Endothelial cell of umbilical vein (primary cell): ENCODE results near the gene C1QL2.

Experiments
- EZH2 ChIP-seq: IDR thresholded peaks from 2 replicates; pipeline ENCODE4 v1.6.1; 2012; ENCODE audit warnings: borderline replicate concordance, low read depth, mild to moderate bottlenecking, moderate library complexity, low read length, inconsistent platforms; ENCODE audit not compliant: severe bottlenecking
- GATA2 ChIP-seq: IDR thresholded peaks from 2 replicates; pipeline ENCODE4 v1.7.0; 2011; ENCODE audit warnings: low read depth, mild to moderate bottlenecking, moderate library complexity, mixed read lengths, low read length; ENCODE audit not compliant: insufficient read length, insufficient read depth
- POLR2A ChIP-seq: IDR thresholded peaks from 2 replicates; pipeline ENCODE4 v1.6.1; 2012; ENCODE audit warnings: low read depth, mild to moderate bottlenecking, control low read depth, low read length
- TF ChIP-seq, protein P1 (sequence below), 2 donors: IDR thresholded peaks; 1 replicate in 1 of 2; 2 replicates in 1 of 2; pipeline ENCODE4 v1.5.1; 2011; ENCODE audit warnings: low read length in 2 of 2, mild to moderate bottlenecking in 2 of 2, moderate library complexity in 2 of 2, control low read depth in 1 of 2, inconsistent platforms in 1 of 2, low read depth in 1 of 2; ENCODE audit not compliant: insufficient read depth in 1 of 2; ENCODE audit errors: extremely low read depth in 1 of 2
- TF ChIP-seq, protein P2 (sequence below): IDR thresholded peaks from 2 replicates; pipeline ENCODE4 v1.6.1; 2011; ENCODE audit not compliant: insufficient read depth, insufficient read length

DNA sequence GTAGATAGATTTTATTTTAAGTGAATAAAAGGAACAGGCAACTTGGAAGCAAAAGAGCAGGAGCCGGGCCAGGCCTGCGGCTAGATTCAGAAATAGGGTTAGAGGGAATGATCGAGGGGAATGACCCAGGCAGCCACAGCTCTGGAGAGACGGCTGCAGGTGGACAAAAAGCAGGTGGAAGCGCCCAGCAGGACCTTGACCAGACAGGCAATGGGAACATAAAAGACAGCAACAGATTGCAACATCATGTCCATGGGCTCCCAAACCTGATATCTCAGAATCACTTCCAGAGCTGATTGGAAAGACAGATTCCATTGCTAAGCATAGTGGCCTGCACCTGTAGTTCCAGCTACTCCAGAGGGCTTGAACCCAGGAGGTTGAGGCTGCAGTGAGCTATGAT is 36.5 kb upstream of the C1QL2 start:
- TF ChIP-seq, protein P1, sequence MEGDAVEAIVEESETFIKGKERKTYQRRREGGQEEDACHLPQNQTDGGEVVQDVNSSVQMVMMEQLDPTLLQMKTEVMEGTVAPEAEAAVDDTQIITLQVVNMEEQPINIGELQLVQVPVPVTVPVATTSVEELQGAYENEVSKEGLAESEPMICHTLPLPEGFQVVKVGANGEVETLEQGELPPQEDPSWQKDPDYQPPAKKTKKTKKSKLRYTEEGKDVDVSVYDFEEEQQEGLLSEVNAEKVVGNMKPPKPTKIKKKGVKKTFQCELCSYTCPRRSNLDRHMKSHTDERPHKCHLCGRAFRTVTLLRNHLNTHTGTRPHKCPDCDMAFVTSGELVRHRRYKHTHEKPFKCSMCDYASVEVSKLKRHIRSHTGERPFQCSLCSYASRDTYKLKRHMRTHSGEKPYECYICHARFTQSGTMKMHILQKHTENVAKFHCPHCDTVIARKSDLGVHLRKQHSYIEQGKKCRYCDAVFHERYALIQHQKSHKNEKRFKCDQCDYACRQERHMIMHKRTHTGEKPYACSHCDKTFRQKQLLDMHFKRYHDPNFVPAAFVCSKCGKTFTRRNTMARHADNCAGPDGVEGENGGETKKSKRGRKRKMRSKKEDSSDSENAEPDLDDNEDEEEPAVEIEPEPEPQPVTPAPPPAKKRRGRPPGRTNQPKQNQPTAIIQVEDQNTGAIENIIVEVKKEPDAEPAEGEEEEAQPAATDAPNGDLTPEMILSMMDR (IDR thresholded peaks at IDR 0.05; ENCODE audit: extremely low read depth in 1 of 2, insufficient read depth in 1 of 2, low read depth in 1 of 2, low read length in 2 of 2), result no peak
- TF ChIP-seq, protein P2, sequence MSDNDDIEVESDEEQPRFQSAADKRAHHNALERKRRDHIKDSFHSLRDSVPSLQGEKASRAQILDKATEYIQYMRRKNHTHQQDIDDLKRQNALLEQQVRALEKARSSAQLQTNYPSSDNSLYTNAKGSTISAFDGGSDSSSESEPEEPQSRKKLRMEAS, result no peak
- TF ChIP-seq EZH2, result no peak
- no peak for TF ChIP-seq GATA2
- TF ChIP-seq POLR2A, result no peak
